ENCODE data around the gene PEX10.

The PEX10 gene

DNA sequence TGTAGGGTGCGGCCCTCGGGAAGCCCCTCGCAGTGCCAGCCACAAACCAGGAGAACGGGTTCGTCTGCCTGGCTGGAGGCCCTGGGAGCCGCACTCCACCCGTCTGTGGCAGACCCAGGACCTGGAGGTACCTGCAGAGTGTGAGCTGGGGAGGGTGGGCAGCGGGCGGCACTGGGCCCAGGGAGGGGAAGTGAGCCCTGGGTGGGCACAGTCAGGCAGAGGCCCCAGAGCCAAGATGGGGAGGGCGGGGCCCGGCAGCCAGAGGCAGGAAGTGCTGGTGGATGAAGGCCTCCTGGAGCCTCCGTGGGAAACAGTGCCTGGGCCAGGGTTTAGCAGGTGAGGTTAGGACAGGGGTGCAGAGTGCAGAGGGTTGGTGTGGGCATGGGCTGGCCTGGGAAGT, 4.0 kb upstream of the PEX10 start:
- Histone ChIP-seq H3K9me3 (ENCODE audit: control insufficient read depth in 5 of 5, low read length in 5 of 5) (no peaks in the 10 kb centered on the region), H3K4me3 (ENCODE audit: low read depth in 1 of 5, low read length in 5 of 5) (no peak overlapping the region), H3K27ac (ENCODE audit: low read depth, low read length) (no peak overlapping the region), H3K4me1 (ENCODE audit: control insufficient read depth in 5 of 5, insufficient read depth in 5 of 5, low read length in 5 of 5) (peaks cover 2 to 28% (median 27%) of the 10 kb centered on the region in 5 donors), H3K9ac (ENCODE audit: low read length in 5 of 5) (no peak overlapping the region), H3K36me3 (ENCODE audit: control insufficient read depth in 5 of 5, insufficient read depth in 5 of 5, low read length in 5 of 5) (no peaks in the 10 kb centered on the region), H3K27me3 (ENCODE audit: control insufficient read depth in 5 of 5, insufficient read depth in 4 of 5, low read length in 5 of 5) (peaks cover 36 to 56% (median 49%) of the 10 kb centered on the region in 5 donors)

DNA sequence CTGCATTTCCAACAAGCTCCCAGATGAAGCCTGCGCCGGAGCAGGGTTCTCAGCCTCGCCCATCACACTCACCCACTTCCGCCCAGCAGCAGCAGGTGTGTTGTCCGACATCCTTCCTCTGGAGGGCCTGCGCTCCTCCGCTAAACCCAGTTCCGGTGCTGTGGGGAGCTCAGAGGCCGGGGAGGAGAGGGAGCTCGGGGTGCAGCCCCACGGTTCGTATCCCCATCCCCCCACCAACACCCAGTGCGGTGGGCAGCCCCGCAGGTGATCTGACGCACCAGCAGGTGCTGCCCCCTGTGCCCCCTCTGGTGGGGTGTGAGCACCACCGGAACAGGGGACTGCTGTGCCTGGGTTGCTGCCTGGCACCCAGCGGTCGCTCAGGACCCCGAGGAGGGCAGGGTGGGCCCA, 3.4 kb upstream of the PEX10 start:
- Histone ChIP-seq H3K27ac (ENCODE audit: low read depth, low read length) (no peak overlapping the region), H3K9me3 (ENCODE audit: control insufficient read depth in 5 of 5, low read length in 5 of 5) (no peaks in the 10 kb centered on the region), H3K36me3 (ENCODE audit: control insufficient read depth in 5 of 5, insufficient read depth in 5 of 5, low read length in 5 of 5) (no peaks in the 10 kb centered on the region), H3K4me1 (ENCODE audit: control insufficient read depth in 5 of 5, insufficient read depth in 5 of 5, low read length in 5 of 5) (peaks cover 2 to 29% (median 28%) of the 10 kb centered on the region in 5 donors), H3K9ac (ENCODE audit: low read length in 5 of 5) (no peak overlapping the region), H3K4me3 (ENCODE audit: low read depth in 1 of 5, low read length in 5 of 5) (peak overlapping the region in 1 of 5 donors; percentile 6), H3K27me3 (ENCODE audit: control insufficient read depth in 5 of 5, insufficient read depth in 4 of 5, low read length in 5 of 5) (peaks cover 36 to 54% (median 49%) of the 10 kb centered on the region in 5 donors)

DNA sequence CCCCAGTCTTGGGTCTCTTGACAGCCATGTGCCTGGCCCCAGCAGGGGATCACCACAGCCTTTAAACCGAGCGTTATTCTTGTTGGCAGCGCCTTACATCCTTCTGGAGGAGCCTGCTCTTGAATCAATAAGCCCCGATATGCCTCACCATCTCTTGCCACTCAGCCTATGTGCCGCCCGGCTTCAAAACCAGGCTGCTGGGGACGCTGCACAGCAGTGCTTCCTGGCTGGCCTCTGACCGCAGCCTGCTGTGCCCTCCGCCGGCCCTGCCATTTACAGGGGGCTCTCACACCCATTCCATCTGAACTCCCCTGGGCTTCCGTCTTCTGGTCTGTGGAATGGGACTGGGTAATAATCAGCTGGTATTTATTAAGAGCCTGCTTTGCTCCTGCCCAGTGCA, 3.0 kb upstream of the PEX10 start:
- Histone ChIP-seq H3K4me3 (ENCODE audit: low read depth in 1 of 5, low read length in 5 of 5) (no peak overlapping the region), H3K27ac (ENCODE audit: low read depth, low read length) (no peak overlapping the region), H3K9ac (ENCODE audit: low read length in 5 of 5) (no peak overlapping the region), H3K9me3 (ENCODE audit: control insufficient read depth in 5 of 5, low read length in 5 of 5) (no peaks in the 10 kb centered on the region), H3K27me3 (ENCODE audit: control insufficient read depth in 5 of 5, insufficient read depth in 4 of 5, low read length in 5 of 5) (peaks cover 36 to 50% (median 45%) of the 10 kb centered on the region in 5 donors), H3K4me1 (ENCODE audit: control insufficient read depth in 5 of 5, insufficient read depth in 5 of 5, low read length in 5 of 5) (peaks cover 2 to 29% (median 28%) of the 10 kb centered on the region in 5 donors), H3K36me3 (ENCODE audit: control insufficient read depth in 5 of 5, insufficient read depth in 5 of 5, low read length in 5 of 5) (no peaks in the 10 kb centered on the region)

DNA sequence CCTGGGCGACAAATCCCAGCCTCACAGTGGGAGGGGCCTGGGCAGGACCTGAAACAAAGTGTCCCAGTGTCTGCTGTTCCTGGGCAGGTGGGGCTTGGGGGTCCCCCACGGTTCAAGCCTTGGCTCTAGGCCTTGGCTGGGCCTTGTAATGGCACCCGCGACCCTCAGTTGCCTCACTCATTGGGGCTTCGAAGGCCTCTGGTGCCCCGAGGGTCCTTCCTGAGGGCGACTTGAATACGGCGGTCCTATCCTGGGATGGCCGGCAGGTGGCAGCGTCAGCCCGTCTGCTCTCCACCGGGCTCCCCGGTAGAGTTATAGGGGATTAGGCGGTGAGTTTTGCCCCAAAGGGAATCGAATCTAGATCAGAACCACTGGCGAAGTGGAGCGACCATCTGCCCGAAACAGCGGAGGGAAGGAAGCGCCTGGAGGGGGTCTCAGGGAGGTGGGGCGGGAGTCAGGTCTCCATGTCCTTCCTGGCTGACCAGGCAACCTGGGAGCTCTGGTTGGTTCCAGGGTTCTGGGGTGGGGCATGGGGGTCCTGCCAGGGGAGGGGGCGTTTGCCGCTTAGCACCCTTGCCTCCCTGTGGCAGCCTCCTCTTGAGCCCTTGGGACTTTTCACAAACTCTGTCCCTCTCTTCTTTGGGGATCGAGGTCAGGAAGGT, 2.1 kb upstream of the PEX10 start:
- Histone ChIP-seq H3K27ac (ENCODE audit: low read depth, low read length) (no peak overlapping the region), H3K27me3 (ENCODE audit: control insufficient read depth in 5 of 5, insufficient read depth in 4 of 5, low read length in 5 of 5) (peaks cover 32 to 43% (median 39%) of the 10 kb centered on the region in 5 donors), H3K9ac (ENCODE audit: low read length in 5 of 5) (peak overlapping the region in 2 of 5 donors; percentile 30 to 66), H3K4me3 (ENCODE audit: low read depth in 1 of 5, low read length in 5 of 5) (no peak overlapping the region), H3K4me1 (ENCODE audit: control insufficient read depth in 5 of 5, insufficient read depth in 5 of 5, low read length in 5 of 5) (peaks cover 2 to 29% (median 28%) of the 10 kb centered on the region in 5 donors), H3K36me3 (ENCODE audit: control insufficient read depth in 5 of 5, insufficient read depth in 5 of 5, low read length in 5 of 5) (peaks cover 0 to 8% (median 7%) of the 10 kb centered on the region in 5 donors), H3K9me3 (ENCODE audit: control insufficient read depth in 5 of 5, low read length in 5 of 5) (no peaks in the 10 kb centered on the region)

DNA sequence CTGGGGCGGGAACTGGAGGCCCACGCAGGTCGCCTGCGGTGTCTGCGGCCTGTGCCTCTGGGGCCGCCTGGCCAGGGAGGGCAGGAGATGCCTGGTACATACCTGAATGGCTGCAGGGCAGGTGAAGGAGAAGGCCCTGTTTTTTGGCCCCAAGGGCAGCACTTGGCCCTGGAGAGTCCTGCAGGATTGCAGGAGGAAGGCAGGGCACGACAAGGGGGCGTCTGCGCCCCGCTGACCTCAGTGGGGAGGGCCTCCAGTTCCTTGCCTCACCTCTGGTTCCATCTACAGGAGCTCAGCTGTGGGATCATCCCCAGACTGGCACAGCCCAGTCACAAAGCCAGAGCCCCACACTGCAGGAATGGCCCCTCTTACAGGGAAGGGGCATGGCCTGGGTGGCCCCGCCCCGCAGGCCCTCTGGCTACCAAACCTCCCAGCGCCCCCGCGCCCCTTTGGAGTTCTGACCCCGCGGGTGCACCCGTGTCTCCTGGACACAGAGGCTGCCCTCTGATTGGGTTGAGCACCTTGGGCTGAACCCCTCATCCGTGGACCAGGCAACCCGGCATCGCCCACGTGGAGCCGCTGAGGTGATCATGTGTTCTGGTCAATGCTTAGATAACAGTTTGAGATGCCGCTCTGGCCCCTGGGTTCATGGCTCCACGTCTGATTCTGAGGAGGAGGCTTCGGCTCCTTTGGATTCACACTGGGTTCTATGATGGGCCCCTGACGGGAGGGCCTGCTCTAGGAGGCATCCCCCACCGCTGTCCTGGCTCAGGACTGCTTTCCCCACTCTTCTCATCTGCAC, 1.3 kb upstream of the PEX10 start:
- H3K36me3 ChIP-seq (ENCODE audit: control insufficient read depth in 5 of 5, insufficient read depth in 5 of 5, low read length in 5 of 5) = peaks cover 0 to 15% (median 11%) of the 10 kb centered on the region in 5 donors
- H3K9me3 ChIP-seq (ENCODE audit: control insufficient read depth in 5 of 5, low read length in 5 of 5) = no peaks in the 10 kb centered on the region
- peak overlapping the region in 3 of 5 donors; percentile 66 to 87 (median 78) for H3K9ac ChIP-seq (ENCODE audit: low read length in 5 of 5)
- peak overlapping the region in 4 of 5 donors; percentile 71 to 95 (median 81) for H3K4me3 ChIP-seq (ENCODE audit: low read depth in 1 of 5, low read length in 5 of 5)
- H3K27ac ChIP-seq (ENCODE audit: low read depth, low read length) = no peak overlapping the region
- peaks cover 25 to 35% (median 33%) of the 10 kb centered on the region in 5 donors for H3K27me3 ChIP-seq (ENCODE audit: control insufficient read depth in 5 of 5, insufficient read depth in 4 of 5, low read length in 5 of 5)
- peaks cover 2 to 35% (median 28%) of the 10 kb centered on the region in 5 donors for H3K4me1 ChIP-seq (ENCODE audit: control insufficient read depth in 5 of 5, insufficient read depth in 5 of 5, low read length in 5 of 5)

DNA sequence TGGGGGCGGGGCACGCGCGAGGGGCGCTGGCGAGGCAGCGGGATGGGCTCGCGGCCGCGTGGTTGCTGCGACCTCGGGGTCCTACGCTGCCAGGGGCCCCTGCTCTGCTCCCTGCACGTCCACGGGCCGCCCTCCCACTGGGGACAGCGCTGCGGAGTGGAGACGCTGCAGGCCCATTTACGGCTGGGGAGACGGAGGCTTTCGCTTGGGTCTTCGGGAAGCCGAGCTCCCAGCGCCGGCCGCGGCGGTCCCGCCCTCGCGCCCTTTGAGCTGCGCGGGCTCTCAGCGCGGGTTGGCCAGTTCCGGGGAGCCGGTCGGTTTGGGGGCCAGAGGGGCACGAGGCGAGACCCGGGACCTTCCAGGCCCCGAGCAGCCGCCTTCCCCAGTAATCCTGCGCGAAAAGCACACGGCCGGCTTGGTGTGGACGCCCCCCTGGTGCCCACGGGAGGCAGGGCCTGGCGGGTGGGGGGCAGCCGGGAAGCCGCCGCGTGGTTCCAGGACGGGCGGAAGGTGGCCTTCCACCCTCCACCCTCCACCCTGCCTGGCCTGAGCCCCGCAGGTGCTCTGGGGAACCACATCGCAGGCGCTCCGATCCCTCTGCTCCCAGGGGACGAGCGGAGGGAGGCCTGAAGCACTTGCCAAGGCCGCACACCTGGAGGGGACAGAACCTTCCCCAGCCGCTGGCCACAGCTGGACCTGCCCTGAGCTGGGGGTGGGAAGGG, 570 bp upstream of the PEX10 start:
- peaks cover 22 to 29% (median 25%) of the 10 kb centered on the region in 5 donors for H3K27me3 ChIP-seq (ENCODE audit: control insufficient read depth in 5 of 5, insufficient read depth in 4 of 5, low read length in 5 of 5)
- peak overlapping the region in 4 of 5 donors; percentile 71 to 95 (median 81) for H3K4me3 ChIP-seq (ENCODE audit: low read depth in 1 of 5, low read length in 5 of 5)
- H3K4me1 ChIP-seq (ENCODE audit: control insufficient read depth in 5 of 5, insufficient read depth in 5 of 5, low read length in 5 of 5) = peaks cover 2 to 37% (median 28%) of the 10 kb centered on the region in 5 donors
- peak overlapping the region; percentile 62 for H3K27ac ChIP-seq (ENCODE audit: low read depth, low read length)
- H3K9me3 ChIP-seq (ENCODE audit: control insufficient read depth in 5 of 5, low read length in 5 of 5) = no peaks in the 10 kb centered on the region
- H3K9ac ChIP-seq (ENCODE audit: low read length in 5 of 5) = peak overlapping the region in 4 of 5 donors; percentile 66 to 87 (median 73)
- peaks cover 0 to 23% (median 18%) of the 10 kb centered on the region in 5 donors for H3K36me3 ChIP-seq (ENCODE audit: control insufficient read depth in 5 of 5, insufficient read depth in 5 of 5, low read length in 5 of 5)

DNA sequence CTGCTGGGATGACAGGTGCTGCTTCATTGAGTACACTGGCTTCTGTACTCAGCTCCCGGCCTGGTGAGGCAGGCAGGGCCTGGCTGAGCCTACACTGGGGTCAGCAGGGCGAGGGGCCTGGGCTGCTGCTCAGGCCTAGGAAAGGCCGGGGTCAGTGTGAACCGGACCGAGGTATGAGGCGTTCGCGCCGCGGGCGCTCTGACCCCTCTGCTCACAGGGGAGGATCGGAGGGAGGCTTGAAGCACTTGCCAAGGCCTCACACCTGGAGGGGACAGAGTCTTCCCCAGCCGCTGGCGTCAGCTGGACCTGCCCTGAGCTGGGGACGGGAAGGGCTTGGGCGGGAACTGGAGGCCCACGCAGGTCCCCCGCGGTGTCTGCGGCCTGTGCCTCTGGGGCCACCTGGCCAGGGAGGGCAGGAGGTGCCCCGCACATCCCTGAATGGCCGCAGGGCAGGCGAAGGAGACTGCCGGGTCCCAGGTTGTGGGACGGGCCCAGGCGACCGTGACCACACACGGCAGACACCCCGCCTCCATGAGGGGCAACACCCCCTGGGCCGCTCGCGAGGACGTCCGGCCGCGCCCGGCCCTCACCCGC, 466 bp downstream of the PEX10 start:
- no peaks in the 10 kb centered on the region for H3K9me3 ChIP-seq (ENCODE audit: control insufficient read depth in 5 of 5, low read length in 5 of 5)
- H3K4me1 ChIP-seq (ENCODE audit: control insufficient read depth in 5 of 5, insufficient read depth in 5 of 5, low read length in 5 of 5) = peaks cover 2 to 37% (median 28%) of the 10 kb centered on the region in 5 donors
- peak overlapping the region in 4 of 5 donors; percentile 81 to 98 (median 90) for H3K9ac ChIP-seq (ENCODE audit: low read length in 5 of 5)
- peak overlapping the region; percentile 80 for H3K27ac ChIP-seq (ENCODE audit: low read depth, low read length)
- H3K36me3 ChIP-seq (ENCODE audit: control insufficient read depth in 5 of 5, insufficient read depth in 5 of 5, low read length in 5 of 5) = peaks cover 0 to 32% (median 26%) of the 10 kb centered on the region in 5 donors
- peaks cover 12 to 18% (median 16%) of the 10 kb centered on the region in 5 donors for H3K27me3 ChIP-seq (ENCODE audit: control insufficient read depth in 5 of 5, insufficient read depth in 4 of 5, low read length in 5 of 5)
- H3K4me3 ChIP-seq (ENCODE audit: low read depth in 1 of 5, low read length in 5 of 5) = peak overlapping the region in 4 of 5 donors; percentile 74 to 95 (median 81)

DNA sequence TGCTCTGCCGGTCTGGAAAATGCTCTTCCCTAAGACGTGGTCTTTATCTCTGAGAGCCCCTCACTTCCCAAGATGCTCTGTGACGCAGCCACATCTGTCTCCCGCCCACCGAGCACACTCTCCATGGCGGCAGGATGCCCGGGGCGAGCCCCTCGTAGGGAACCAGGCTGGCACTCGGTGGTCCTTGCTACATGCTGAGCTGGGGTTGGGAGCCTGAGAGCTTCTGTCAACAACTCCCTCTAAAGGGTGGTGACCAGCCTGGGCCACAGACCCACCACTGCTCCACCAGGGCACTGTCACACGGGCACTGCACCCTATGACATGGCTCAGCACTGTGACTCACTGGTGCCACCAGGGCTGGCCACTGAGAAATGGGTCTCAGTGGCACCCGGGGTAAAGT, 2.6 kb downstream of the PEX10 start:
- H3K36me3 ChIP-seq (ENCODE audit: control insufficient read depth in 5 of 5, insufficient read depth in 5 of 5, low read length in 5 of 5) = peaks cover 0 to 53% (median 46%) of the 10 kb centered on the region in 5 donors

DNA sequence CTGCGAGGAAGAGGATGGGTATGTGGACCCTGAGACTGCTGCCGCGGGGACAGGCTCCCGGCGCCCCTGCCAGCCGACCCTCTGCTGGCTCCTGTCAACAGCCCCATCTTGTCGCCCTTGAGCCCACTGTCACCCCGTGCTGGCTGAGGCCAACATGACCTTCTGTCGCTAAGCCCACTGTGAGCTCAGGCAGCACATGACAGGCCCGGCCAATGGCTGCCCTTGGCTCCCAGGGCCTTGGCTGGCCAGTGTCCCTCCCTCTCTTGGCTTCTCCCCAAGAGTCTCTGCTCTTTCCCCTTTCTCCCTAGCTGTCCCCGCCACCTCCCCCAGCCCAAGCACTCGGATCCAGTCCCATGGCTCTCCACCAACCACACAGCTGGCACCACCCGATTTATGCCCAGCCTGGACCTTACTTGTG, 3.5 kb downstream of the PEX10 start:
- no peak overlapping the region for H3K9ac ChIP-seq (ENCODE audit: low read length in 5 of 5)
- no peak overlapping the region for H3K27ac ChIP-seq (ENCODE audit: low read depth, low read length)
- no peaks in the 10 kb centered on the region for H3K27me3 ChIP-seq (ENCODE audit: control insufficient read depth in 5 of 5, insufficient read depth in 4 of 5, low read length in 5 of 5)
- H3K9me3 ChIP-seq (ENCODE audit: control insufficient read depth in 5 of 5, low read length in 5 of 5) = no peaks in the 10 kb centered on the region
- no peak overlapping the region for H3K4me3 ChIP-seq (ENCODE audit: low read depth in 1 of 5, low read length in 5 of 5)
- peaks cover 2 to 29% (median 21%) of the 10 kb centered on the region in 5 donors for H3K4me1 ChIP-seq (ENCODE audit: control insufficient read depth in 5 of 5, insufficient read depth in 5 of 5, low read length in 5 of 5)
- peaks cover 0 to 61% (median 55%) of the 10 kb centered on the region in 5 donors for H3K36me3 ChIP-seq (ENCODE audit: control insufficient read depth in 5 of 5, insufficient read depth in 5 of 5, low read length in 5 of 5)

More for the DNA sequence above, 2.6 kb downstream of the PEX10 start:
- peaks cover 2 to 37% (median 28%) of the 10 kb centered on the region in 5 donors for H3K4me1 ChIP-seq (ENCODE audit: control insufficient read depth in 5 of 5, insufficient read depth in 5 of 5, low read length in 5 of 5)
- no peaks in the 10 kb centered on the region for H3K9me3 ChIP-seq (ENCODE audit: control insufficient read depth in 5 of 5, low read length in 5 of 5)
- H3K27me3 ChIP-seq (ENCODE audit: control insufficient read depth in 5 of 5, insufficient read depth in 4 of 5, low read length in 5 of 5) = no peaks in the 10 kb centered on the region
- no peak overlapping the region for H3K4me3 ChIP-seq (ENCODE audit: low read depth in 1 of 5, low read length in 5 of 5)
- no peak overlapping the region for H3K9ac ChIP-seq (ENCODE audit: low read length in 5 of 5)
- H3K27ac ChIP-seq (ENCODE audit: low read depth, low read length) = no peak overlapping the region
